OCI-LY3 (cell line): Measurements from ENCODE around the gene NHLH2.

Experiments
- H2AFZ ChIP-seq: fragments of 200-600, 300-600 bp; shearing (Covaris generic); 2 replicates; pipeline ENCODE4 v1.6.0; 2014; ENCODE audit warnings: antibody characterized with exemption, low read depth, low read length
- H3K27ac ChIP-seq: fragments of 200-600, 300-600 bp; sonication (generic); 2 replicates; pipeline ENCODE4 v1.5.1; 2014; ENCODE audit warnings: mild to moderate bottlenecking, low read length, moderate library complexity, mixed read lengths
- H3K27me3 ChIP-seq: fragments of 200-600, 300-600 bp; sonication (generic); 2 replicates; pipeline ENCODE4 v1.6.1; 2014; ENCODE audit warnings: low read depth, low read length, mixed read lengths
- H3K36me3 ChIP-seq: fragments of 200-600, 300-600 bp; sonication (generic); replicated peaks from 2 replicates; pipeline ENCODE3; 2014; ENCODE audit warnings: low read depth, low read length, mixed read lengths
- H3K4me1 ChIP-seq: fragments of 300-600, 200-600 bp; sonication (generic); 2 replicates; pipeline ENCODE4 v1.6.1; 2014; ENCODE audit warnings: low read length, mixed read lengths
- H3K4me2 ChIP-seq: fragments of 200-600, 300-600 bp; sonication (generic); 2 replicates; pipeline ENCODE4 v1.6.1; 2014; ENCODE audit warnings: low read length, mixed read lengths
- H3K4me3 ChIP-seq: fragments of 300-600, 200-600 bp; sonication (generic); 2 replicates; pipeline ENCODE4 v1.5.1; 2014; ENCODE audit warnings: antibody characterized with exemption, mild to moderate bottlenecking, low read length, moderate library complexity
- H3K79me2 ChIP-seq: fragments of 300-600, 200-600 bp; shearing (Covaris generic); 2 replicates; pipeline ENCODE4 v1.6.1; 2014; ENCODE audit warnings: mild to moderate bottlenecking, low read length, mixed read lengths
- H3K9ac ChIP-seq: fragments of 300-600, 200-600 bp; shearing (Covaris generic); 2 replicates; pipeline ENCODE4 v1.6.0; 2014; ENCODE audit warnings: mild to moderate bottlenecking, low read length, moderate library complexity
- H3K9me3 ChIP-seq: fragments of 200-600, 300-600 bp; shearing (Covaris generic); 2 replicates; pipeline ENCODE4 v1.6.1; 2014; ENCODE audit warnings: low read length, mixed read lengths; ENCODE audit not compliant: insufficient read depth
- H4K20me1 ChIP-seq: fragments of 200-600, 300-600 bp; sonication (generic); 2 replicates; pipeline ENCODE4 v1.6.1; 2016; ENCODE audit warnings: low read length, mixed read lengths; ENCODE audit not compliant: insufficient read depth
- EZH2phosphoT487 ChIP-seq: fragments of 200-600 bp; shearing (Covaris generic); IDR thresholded peaks from 2 replicates; pipeline ENCODE4 v1.6.1; 2018; ENCODE audit warnings: antibody characterized with exemption, mixed run types, low read depth
- TF ChIP-seq, protein P1 (sequence below): fragments of 200-600, 300-600 bp; sonication (generic); IDR thresholded peaks from 2 replicates; pipeline ENCODE4 v1.5.1; 2014; ENCODE audit warnings: antibody characterized with exemption, low read length, low read depth

NHLH2 gene

DNA sequence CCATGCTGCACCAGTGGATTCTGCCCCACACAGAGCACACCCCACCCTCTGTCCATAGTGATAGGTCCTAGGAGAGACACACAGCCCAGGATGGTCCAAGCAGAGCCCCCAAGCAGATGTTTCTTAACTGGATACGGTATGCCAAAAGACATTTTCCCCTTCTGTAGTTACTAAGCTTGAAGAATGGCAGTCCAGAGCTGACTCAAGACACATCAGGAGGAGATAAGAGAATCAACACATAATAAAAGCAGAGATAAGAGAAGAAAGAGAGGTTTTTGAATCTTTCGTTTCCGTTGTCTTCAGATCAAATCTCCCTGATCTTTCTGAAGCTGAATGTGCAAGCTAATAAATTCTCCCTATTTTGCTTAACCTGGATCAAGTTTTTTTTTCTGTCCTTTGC is 50.6 kb downstream of the NHLH2 start:
- Histone ChIP-seq H3K4me2 (no peak overlapping the region), H3K27me3 (no peaks in the 10 kb centered on the region), H3K27ac (no peak overlapping the region), H3K4me3 (no peak overlapping the region), H2AFZ (no peak overlapping the region), H3K79me2 (no peaks in the 10 kb centered on the region), H3K4me1 (no peaks in the 10 kb centered on the region), H3K9ac (no peak overlapping the region), H3K36me3 (no peaks in the 10 kb centered on the region), H4K20me1 (no peaks in the 10 kb centered on the region), H3K9me3 (no peaks in the 10 kb centered on the region)
- TF ChIP-seq, protein P1, sequence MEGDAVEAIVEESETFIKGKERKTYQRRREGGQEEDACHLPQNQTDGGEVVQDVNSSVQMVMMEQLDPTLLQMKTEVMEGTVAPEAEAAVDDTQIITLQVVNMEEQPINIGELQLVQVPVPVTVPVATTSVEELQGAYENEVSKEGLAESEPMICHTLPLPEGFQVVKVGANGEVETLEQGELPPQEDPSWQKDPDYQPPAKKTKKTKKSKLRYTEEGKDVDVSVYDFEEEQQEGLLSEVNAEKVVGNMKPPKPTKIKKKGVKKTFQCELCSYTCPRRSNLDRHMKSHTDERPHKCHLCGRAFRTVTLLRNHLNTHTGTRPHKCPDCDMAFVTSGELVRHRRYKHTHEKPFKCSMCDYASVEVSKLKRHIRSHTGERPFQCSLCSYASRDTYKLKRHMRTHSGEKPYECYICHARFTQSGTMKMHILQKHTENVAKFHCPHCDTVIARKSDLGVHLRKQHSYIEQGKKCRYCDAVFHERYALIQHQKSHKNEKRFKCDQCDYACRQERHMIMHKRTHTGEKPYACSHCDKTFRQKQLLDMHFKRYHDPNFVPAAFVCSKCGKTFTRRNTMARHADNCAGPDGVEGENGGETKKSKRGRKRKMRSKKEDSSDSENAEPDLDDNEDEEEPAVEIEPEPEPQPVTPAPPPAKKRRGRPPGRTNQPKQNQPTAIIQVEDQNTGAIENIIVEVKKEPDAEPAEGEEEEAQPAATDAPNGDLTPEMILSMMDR, result no peak
- no peak for TF ChIP-seq EZH2phosphoT487
